Lower leg skin (tissue), 3 donors: ENCODE results near the gene RINT1.

Experiments
- POLR2A ChIP-seq, 2 donors: fragments of 450-650 bp; IDR thresholded peaks; one replicate each; pipeline ENCODE4 v1.6.1; 2016 to 2017; ENCODE audit warnings: antibody characterized with exemption in 2 of 2, mild to moderate bottlenecking in 1 of 2, moderate library complexity in 1 of 2
- TF ChIP-seq, protein P1 (sequence below), 3 donors: fragments of 450-650 bp; IDR thresholded peaks; one replicate each; pipeline ENCODE4 v1.5.1; 2016; ENCODE audit warnings: antibody characterized with exemption in 3 of 3, mild to moderate bottlenecking in 3 of 3, moderate library complexity in 2 of 3

- TF ChIP-seq, protein P1, sequence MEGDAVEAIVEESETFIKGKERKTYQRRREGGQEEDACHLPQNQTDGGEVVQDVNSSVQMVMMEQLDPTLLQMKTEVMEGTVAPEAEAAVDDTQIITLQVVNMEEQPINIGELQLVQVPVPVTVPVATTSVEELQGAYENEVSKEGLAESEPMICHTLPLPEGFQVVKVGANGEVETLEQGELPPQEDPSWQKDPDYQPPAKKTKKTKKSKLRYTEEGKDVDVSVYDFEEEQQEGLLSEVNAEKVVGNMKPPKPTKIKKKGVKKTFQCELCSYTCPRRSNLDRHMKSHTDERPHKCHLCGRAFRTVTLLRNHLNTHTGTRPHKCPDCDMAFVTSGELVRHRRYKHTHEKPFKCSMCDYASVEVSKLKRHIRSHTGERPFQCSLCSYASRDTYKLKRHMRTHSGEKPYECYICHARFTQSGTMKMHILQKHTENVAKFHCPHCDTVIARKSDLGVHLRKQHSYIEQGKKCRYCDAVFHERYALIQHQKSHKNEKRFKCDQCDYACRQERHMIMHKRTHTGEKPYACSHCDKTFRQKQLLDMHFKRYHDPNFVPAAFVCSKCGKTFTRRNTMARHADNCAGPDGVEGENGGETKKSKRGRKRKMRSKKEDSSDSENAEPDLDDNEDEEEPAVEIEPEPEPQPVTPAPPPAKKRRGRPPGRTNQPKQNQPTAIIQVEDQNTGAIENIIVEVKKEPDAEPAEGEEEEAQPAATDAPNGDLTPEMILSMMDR (IDR thresholded peaks at IDR 0.05): no peak
- no peak for TF ChIP-seq POLR2A (IDR thresholded peaks at IDR 0.05)
Measured at GRCh38 chr7:105530126-105530525, 1.9 kb upstream of the RINT1 start.
